Femur (tissue), 1 donor: ENCODE results near the gene LRIT2.

Experiments used
- DNase-seq: peaks from one replicate; pipeline ENCODE4 v3.0.0-alpha.2; 2017

The LRIT2 gene

DNA sequence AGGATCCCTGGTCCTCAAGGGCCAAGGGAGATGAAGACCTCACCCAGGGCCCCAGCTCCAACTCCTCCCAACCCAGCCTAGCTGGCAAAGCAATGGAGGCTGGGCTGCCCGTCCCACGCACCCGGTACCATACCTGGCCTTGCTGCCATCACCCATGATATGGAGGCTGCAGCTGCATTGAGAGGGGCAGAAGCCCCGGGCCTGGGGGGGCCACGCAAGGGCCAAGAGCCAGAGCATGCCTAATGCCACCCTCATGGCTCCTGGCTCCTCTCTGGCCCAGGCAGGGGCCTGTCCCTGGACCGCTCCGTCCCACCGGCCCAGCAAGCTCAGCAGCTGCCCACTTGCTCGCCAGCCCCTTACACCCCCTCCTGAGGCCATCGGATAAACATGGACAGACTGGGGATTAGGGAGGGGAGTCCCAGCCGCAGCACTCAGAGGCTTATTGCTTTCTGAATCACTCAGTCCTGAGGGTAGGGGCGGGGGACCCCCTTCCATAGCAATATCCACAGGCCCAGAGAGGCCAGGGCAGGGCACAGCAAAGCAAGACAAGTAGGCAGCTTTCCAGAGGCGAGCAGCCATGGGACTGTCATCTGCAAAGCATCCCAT is 15.9 kb upstream of the LRIT2 start, which contains the start of gene LRIT1:
Gene LRIT1, minus strand, starts transcription at position 362 of the 606 bp plus-strand sequence. Its CDS starts 107 bp downstream, at position 255.
- no peak for DNase-seq

GRCh38 chr10:84238909-84239308 is 13.6 kb upstream of the LRIT2 start:
- DNase-seq = no peak

DNA sequence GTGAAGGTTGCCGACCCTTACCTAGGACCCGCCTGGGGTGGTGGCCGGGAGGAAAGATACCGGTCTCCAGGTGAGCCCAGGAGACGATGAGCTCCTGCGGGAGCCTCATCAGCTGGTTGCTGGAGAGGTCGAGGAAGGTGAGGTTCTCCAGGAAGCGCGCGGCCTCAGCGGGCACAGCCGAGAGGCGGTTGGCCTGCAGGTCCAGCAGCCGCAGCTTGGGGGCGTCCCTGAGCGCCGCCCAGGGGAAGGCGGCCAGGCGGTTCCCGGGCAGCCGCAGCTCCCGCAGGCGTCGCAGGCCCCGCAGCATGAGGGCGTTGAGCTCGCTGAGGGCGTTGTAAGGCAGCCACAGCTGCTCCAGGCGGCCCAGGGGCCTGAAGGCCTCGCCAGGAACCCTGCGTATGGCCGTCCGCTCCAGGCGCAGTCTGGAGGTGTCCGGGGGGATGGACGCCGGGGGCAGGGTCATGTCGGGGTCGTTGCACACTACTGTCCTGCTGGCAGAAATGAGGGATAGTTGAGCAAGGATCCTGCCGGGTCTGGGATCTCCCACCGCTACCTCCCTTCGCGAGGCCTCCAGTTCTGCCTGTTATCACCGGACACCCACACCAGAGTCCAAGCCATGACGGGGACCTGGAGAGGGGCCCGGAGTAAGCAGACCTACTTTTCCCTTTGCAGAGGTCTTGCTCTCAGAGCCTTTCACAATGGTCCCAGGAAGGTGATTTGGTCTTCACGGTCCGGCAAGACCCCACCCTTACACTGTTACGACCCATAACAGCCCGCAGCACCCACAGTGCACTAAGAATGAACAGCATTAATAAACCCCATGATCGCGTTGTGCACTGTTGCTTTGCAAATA is 12.1 kb upstream of the LRIT2 start:
- no peak for DNase-seq

DNA sequence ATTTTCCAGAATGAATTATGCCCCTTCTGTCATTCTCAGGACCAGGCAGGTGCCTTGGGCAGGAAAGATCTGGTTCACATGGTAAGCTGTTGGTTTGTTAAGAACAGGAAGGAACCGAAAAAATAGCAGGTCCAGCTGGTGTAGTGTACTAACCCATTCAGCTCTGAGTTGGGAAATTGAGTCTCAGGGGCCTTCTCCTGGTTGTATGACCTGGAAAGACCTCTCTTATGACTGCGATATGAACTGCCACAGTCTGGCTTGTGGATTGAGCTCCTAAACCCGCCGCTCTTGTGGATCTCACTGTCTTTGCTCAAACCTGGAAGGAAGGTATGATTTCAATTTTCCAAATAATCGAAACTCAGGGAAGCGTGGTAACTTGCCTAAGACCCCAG is 11.5 kb upstream of the LRIT2 start:
- DNase-seq = no peak

- DNase-seq = no peak
These were observed 9.8 kb upstream of the LRIT2 start for GRCh38 chr10:84235096-84235495.

DNA sequence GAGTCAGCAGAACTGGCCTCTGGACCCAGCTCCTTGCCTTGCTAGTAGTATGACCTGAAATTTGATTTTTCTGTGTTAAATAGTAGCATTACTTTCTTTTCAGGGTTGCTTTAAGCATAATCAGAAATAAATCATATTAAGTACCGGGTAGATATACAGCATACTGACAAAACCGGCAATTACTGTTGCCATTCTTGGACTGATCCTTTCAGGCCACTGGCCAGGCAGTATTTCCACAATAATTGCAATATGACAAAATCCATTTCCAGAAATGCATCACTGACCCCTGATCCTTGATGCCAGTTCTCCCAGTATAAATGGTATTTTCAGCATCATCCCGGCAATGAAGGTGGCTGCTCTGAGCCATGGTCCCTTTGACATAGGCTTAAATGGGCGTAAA is 9.1 kb upstream of the LRIT2 start:
- DNase-seq = no peak

DNA sequence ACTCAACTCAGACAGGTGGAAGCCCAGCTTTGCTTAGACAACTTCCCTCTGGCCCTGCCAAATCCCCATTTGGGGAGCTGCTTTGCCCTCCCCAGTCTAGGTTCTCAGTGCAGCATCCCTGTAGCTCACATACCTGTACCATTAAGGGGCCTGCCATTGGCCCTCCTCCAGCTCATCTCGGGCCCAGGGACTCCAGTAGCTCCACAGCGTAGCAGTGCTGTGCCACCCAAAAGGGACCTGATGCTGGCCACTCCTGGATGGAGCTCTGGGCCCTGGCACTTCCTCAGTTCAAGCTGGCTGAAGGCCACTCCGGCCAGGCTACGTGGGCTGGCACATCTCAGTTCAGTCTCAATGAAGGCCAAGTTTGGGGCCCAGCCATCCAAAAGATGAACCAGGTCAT is 8.6 kb upstream of the LRIT2 start:
- DNase-seq = no peak

DNA sequence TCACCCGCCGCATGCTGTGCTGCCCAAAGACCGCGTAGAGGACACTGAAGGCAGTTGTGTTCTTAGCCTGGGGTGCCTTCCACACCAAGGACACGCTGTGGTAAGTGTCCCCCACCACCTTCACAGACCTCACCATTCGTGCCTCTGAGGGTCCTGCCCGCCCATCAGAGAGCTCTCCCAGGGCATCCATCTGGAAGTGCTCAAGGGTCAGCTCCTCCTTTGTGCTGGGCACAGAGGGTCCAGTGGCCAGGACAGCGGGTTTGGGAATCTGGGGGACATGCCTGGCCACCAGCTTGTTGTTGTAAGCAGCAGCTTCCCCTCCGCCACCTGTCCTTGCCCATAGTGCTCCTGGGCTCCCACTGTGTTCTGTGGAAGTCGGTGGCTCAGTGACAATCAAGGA is 7.0 kb upstream of the LRIT2 start:
- DNase-seq = no peak

GRCh38 chr10:84230359-84230758 is 5.0 kb upstream of the LRIT2 start:
- DNase-seq = no peak

GRCh38 chr10:84227810-84228209 is 2.5 kb upstream of the LRIT2 start:
- DNase-seq = no peak

DNA sequence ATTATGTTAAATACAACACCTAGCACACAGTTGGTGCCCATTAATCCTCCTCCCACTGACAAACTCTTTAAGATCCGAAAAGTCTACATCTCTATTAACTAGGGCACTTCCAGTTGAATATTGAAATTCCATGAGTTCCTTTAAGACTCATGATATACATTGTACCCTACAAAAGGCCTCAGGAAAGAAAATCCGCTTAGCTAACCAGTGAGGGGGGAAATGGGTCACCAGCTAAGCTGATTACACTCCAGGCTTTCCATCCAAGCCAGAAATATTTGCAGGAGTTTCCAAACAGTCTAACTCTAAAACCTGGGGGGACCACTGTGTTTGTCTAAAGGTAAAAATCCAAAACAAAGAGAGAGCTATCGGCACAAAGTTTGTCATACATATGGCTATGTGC is 1.3 kb upstream of the LRIT2 start:
- no peak for DNase-seq

DNA sequence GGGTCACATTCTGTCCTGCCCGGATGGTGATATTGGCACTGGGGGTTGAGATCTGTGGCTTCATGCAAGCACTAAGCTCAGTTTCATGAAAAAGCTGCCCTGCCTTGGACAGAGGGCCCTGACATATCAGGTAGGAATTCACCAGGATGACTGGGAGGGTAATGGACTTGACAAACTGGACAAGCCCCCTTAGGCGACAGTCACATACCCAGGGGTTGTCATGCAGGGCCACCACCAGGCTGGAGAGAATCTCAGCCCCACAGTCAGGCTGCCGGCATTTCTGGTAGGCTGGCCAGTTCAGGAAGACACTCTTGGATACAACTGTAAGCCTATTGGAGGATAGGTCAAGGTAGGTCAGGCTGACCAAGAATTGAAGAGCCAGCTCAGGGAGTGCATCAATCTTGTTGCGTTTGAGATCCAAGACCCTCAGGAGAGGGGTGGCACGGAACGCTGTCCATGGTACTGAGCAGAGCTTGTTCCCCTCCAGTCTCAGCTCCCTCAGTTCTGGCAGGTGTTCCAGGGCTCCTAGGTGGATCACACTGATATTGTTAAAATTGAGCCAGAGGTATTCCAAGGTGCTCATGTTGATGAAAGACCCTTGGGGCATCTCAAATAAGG is 824 bp downstream of the LRIT2 start:
- DNase-seq = no peak

- no peak for DNase-seq
These were observed 3.4 kb downstream of the LRIT2 start for GRCh38 chr10:84221916-84222315.

GRCh38 chr10:84217746-84218145 is 7.6 kb downstream of the LRIT2 start:
- no peak for DNase-seq

- no peak for DNase-seq
These were observed 8.5 kb downstream of the LRIT2 start for GRCh38 chr10:84216834-84217233.

DNA sequence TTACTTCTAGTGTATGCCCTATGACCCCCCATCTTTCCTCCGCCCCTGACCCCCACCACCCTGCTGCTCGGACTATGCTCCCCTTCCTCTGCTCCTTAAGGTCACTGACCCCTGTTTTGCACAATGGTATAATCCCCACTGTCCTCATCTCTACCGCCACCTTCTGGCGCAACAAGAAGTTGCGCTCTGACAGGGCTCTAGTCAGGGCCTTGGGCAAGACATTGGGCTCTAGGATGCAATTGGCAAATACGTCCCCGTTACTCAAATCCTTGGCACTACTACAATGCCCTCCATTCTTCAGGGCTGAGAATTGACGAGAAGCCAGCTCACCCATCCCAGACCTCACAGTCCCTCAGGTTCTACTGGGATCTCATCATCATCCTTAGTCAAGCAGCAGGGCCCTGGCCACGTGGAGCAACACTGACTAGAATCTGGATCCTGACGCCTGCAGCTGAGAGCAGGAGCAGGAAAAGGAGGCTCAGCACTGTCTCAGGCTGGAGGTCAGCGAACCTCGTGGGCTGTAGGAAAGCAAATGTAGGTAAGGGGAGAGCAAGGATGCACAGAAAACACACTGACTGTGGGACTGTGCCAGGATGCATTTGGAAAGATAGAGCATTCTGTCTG is 10.6 kb downstream of the LRIT2 start:
- no peak for DNase-seq

GRCh38 chr10:84214046-84214572 is 11.2 kb downstream of the LRIT2 start:
- DNase-seq = no peak

- no peak for DNase-seq
These were observed 12.3 kb downstream of the LRIT2 start for GRCh38 chr10:84213076-84213475.

DNA sequence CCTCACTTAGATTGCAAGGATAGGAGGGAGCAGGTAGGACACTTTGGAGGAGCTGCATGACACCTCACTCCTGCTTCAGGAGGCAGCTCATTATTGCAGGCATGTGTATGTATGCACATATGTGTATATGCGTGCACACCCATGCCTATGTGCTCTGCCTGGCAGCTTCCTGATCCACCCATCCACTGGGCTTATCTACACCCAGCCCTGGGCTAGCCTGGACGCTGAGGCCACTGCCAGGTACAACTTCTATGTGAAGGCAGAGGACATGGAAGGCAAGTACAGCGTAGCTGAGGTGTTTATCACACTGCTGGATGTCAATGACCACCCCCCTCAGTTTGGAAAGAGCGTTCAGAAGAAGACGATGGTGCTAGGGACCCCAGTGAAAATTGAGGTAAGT is 13.3 kb downstream of the LRIT2 start:
- DNase-seq = no peak

GRCh38 chr10:84211566-84211965 is 13.8 kb downstream of the LRIT2 start:
- no peak for DNase-seq

GRCh38 chr10:84208023-84208422 is 17.3 kb downstream of the LRIT2 start:
- DNase-seq = no peak

DNA sequence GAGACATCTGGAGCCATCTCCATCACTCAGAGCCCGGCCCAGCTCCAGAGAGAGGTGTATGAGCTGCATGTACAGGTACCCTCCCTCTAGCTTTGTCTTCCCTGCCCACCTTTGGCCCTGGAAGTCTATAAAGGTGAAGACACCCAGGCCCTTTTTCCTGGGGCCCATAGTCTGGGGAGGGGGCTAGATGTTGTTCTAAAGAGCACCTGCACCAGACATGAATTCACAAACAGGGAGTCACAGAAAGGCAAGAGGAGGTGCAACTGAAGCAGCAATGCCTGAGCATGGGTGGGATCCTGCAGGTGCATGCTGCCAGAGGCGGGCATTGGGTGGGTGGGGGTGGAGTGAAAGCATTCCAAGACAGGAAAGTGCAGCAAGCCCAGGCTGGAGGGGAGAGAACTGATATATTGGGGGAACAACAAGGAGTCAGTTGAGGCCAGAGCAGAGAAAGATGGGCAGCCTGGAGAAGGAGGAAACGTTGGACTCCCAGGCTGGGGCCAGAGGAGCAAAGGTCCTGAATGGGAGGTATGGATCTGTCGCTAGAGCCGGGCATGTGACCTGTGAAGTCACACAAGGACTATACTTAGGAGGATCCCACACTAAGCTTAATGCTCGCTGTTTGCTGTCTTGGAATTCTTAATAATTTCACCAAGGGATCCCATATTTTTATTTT is 19.4 kb downstream of the LRIT2 start:
- no peak for DNase-seq
